ENCODE measurements around the gene CSPG4.
"Not testable (repeated sequence)": the region's sequence is repeated elsewhere in the genome, so short reads cannot be mapped to it uniquely, and the experiment has no call there.

CSPG4 gene

DNA sequence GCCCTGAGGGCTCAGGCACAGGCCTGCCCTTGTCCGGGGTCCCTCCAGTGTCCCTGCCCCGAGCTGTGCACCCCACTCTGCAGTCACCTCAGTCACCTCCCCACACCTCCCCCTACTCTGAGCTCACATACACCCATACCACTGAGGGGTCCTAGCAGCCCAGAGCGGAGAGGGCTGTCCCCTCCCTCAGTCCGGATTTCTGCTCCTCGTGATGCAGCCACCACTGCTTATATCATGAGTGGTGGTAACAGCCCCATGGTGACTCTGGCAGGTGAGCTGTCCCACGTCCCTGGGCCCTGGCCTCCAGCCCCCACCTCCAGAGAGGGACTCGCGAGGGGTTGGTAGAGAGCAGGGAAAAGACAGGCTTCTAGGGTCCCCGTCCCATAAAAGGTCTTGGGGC lies 8.0 kb downstream of the CSPG4 start:
- Histone ChIP-seq H3K27ac (no peak overlapping the region), H3K36me3 (no peaks in the 10 kb centered on the region), H3K27me3 (ENCODE audit: insufficient read depth, low read depth, severe bottlenecking) (no peaks in the 10 kb centered on the region), H3K4me3 (ENCODE audit: low read depth, low read length) (no peak overlapping the region), H3K9me3 (ENCODE audit: severe bottlenecking) (no peaks in the 10 kb centered on the region)
- TF ChIP-seq CTCF (IDR thresholded peaks at IDR 0.05; ENCODE audit: low read depth, low read length): no peak
- DNase-seq: no peak

- DNase-seq: no peak
These were observed 8.4 kb downstream of the CSPG4 start for GRCh38 chr15:75704263-75704615.

DNA sequence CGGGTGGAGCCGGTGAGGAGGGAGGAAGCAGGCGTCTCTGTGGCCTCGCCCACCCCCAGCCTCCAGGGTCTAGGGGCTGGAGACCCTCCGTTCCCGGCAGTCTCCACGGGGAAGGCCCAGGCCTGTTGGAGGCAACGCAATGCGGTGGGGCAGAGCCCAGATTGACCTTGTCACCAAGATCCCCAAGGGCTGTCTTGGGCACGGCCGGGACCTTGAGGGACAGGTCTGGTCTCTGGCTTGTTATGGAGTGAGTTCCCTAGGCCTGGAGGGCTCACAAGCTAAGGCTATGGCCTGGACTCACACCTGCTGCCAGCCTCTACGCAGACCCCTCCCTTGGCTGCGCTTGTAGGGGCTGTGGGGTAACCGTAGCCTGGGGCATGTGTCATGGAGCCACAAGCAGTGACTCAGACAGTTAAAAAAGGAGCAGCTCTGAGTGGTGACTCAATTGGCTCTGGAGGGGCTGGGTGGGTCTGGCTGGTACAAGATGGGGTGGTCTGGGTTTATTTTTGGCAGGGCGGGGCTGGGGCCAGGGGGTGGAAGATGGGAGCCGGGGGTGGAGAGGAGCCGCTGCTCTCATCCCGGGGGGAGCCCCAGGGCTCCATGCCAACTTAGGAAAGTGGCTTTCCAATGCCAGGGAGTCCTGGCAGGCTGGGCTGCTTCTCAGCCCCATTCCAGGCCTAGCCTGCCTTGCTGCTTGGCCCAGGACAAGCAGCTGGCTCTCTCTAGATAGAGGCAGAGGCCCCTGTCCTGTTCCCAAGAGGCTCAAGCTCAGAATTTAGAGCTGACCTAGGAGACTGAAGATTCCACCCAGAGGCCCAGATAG lies 9.0 kb downstream of the CSPG4 start:
- H3K27ac ChIP-seq; H3K4me3 ChIP-seq (ENCODE audit: low read depth, low read length); H3K36me3 ChIP-seq; H3K27me3 ChIP-seq (ENCODE audit: insufficient read depth, low read depth, severe bottlenecking); H3K9me3 ChIP-seq (ENCODE audit: severe bottlenecking); DNase-seq: not testable (repeated sequence)

More at GRCh38 chr15:75704263-75704615, 8.4 kb downstream of the CSPG4 start:
- no peak overlapping the region for H3K27ac ChIP-seq
- TF ChIP-seq CTCF (IDR thresholded peaks at IDR 0.05; ENCODE audit: low read depth, low read length): no peak
- no peaks in the 10 kb centered on the region for H3K36me3 ChIP-seq
- no peaks in the 10 kb centered on the region for H3K9me3 ChIP-seq (ENCODE audit: severe bottlenecking)
- H3K27me3 ChIP-seq (ENCODE audit: insufficient read depth, low read depth, severe bottlenecking): no peaks in the 10 kb centered on the region
- H3K4me3 ChIP-seq (ENCODE audit: low read depth, low read length): no peak overlapping the region

DNA sequence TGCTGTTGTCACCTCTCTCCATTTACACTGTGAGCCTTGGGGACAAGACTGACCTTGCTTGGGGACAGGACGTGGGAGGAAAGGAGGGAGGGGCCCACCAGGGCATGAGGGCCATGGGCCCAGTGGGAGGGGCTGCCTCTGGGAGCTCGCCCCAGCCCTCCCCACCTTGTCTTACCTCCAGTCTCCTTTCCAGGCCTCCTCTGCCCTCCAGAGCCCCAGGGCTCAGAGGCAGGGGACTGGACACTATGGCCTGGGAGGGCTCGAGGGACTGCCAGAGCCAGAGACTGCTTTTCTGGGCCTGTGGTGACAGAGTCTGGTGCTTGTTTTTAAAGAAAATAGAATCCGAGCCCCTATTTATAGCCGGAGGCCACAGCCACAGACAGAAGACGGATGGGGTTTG lies 10.2 kb downstream of the CSPG4 start:
- Histone ChIP-seq H3K4me3 (ENCODE audit: low read depth, low read length) (no peak overlapping the region), H3K27ac (no peak overlapping the region)
- DNase-seq: no peak

DNA sequence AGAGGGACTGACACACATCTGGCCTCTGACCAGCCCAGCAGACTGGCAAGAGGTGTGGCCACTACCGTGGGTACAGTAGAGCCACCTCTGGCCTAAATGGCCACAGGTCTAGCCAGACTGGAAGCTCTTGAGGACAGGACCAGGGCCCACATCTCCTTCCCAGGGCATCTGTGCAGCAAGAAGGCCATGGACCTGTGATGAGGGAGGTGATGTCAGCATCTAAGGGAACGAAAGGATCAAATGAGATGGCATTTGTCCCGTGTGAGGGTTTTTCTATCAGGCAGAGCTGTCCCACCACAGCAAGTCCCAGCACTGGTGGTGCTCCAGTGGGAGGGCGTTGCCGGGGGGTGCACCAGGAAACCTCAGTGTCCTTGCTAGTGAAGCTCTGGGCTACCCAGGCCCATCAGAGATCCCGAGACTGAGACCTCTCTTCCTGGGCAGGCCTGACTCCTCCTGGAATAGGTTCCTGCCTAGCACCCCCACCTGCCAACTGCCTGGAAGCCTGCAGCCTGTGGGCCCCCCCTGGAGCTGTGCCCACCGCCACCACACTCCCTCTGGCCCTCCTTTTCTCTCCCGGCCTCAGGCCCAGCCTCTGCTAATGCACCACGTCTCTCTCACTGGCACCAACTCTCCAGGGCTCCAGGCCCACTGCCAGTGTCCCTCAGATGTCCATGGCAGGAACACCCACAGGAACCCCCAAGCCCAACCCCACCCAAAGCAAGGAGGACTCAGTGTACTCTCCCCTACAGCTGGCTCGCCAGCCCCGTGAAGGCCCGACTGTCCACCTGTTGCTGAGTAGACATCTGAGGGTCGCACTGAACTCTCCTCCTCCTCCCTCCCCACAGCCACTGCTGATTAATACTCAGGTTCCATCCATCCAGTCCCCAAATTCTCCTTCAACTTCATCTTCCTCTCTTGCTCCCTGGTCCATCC lies 11.3 kb downstream of the CSPG4 start:
- DNase-seq; H3K27me3 ChIP-seq (ENCODE audit: insufficient read depth, low read depth, severe bottlenecking); H3K36me3 ChIP-seq; H3K9me3 ChIP-seq (ENCODE audit: severe bottlenecking); H3K27ac ChIP-seq; H3K4me3 ChIP-seq (ENCODE audit: low read depth, low read length): not testable (repeated sequence)

More for the DNA sequence above, 10.2 kb downstream of the CSPG4 start:
- no peaks in the 10 kb centered on the region for H3K27me3 ChIP-seq (ENCODE audit: insufficient read depth, low read depth, severe bottlenecking)
- no peaks in the 10 kb centered on the region for H3K9me3 ChIP-seq (ENCODE audit: severe bottlenecking)
- H3K36me3 ChIP-seq: no peaks in the 10 kb centered on the region
- no peak for TF ChIP-seq CTCF (IDR thresholded peaks at IDR 0.05; ENCODE audit: low read depth, low read length)

DNA sequence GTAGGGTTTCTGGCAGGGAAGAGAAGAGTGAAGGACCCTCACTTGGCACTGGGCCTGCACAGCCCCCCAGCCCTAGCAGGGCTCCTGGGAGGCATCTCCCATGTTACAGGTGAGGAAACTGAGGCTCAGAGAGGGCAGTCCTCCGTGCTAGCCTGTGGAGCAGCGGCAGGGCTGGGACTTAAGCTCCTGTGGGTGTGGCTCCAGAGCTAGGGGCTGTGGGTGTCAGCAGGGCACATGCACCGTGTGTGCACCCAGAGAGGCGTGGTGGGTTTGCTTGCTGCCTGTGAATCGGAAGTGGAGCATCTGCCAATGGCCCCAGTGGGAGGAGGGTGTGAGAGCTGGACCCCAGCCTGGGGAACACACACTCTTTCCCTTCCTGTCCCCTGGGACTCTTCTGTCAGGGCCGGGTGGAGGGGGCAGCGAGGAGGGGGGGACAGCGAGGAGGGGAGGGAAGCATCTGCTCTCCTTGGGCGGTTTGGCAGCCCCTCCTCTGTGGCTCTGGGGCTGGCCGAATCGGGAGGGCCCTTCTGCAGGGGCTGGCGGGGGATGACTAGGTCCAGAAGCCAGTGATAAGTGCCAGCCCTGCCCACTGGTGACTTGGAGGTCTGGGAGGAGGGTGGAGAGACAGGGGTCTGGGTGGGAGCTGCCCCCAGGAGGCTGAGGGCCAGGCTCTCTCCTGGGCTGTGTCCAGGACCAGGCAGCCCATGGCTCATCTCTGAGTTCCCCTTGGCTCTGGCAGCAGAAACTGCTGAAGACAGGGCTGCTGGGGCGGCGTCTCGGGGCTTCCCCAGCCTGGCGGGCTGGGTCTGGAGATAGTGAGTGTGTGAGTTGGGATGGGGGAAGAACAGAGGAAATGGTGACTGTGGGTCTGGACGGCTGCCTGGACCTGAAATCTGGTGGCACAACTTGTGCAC lies 12.4 kb downstream of the CSPG4 start:
- H3K27ac ChIP-seq; H3K27me3 ChIP-seq (ENCODE audit: insufficient read depth, low read depth, severe bottlenecking); H3K9me3 ChIP-seq (ENCODE audit: severe bottlenecking); H3K36me3 ChIP-seq; H3K4me3 ChIP-seq (ENCODE audit: low read depth, low read length): not testable (repeated sequence)
- DNase-seq: peak; percentile 54

GRCh38 chr15:75699517-75699916 lies 13.1 kb downstream of the CSPG4 start:
- not testable (repeated sequence) for H3K9me3 ChIP-seq (ENCODE audit: severe bottlenecking); H3K27me3 ChIP-seq (ENCODE audit: insufficient read depth, low read depth, severe bottlenecking); H3K27ac ChIP-seq; H3K4me3 ChIP-seq (ENCODE audit: low read depth, low read length); H3K36me3 ChIP-seq; DNase-seq

DNA sequence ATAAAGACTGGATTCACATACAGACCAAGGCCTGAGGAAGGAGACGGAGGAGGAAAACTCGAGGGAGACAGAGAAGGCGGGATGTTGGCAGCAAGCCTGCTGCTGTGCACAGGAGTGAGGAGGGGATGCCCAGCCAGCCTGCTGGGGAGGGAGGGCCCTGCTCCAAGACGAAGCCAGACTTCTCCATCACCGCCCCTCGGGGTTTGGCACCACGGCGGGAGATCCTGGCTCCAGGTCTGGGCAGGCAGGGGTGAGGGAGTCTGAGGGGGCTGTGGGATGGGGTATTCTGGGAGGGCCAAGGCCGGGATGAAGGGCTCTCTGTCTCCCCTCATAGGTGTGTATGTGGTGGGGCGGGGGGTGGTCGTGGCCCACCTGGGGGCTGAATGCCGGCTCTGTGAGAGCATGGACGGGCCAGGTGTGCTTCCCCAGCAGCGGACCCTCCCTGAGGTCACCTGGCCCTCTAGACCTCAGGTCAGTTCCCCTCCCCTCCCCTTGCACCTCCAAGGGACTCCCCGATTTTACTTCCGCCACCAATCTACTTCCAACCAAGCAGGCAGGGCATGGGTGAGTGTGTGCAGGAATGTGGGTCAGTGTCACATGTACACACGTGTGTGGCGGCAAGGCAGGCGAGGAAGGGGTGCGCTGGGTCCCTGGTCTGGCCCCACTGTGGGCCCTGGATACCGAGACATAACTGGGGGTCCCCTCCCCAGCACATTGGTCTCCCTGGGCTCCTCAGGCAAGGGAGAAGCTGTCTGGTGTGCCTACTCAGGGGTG lies 14.5 kb downstream of the CSPG4 start:
- not testable (repeated sequence) for H3K4me3 ChIP-seq (ENCODE audit: low read depth, low read length); H3K9me3 ChIP-seq (ENCODE audit: severe bottlenecking); H3K27me3 ChIP-seq (ENCODE audit: insufficient read depth, low read depth, severe bottlenecking); DNase-seq; H3K27ac ChIP-seq; H3K36me3 ChIP-seq
